Neutrophil (primary cell): ENCODE results near the gene EVPL.

Source experiments
- H3K27ac ChIP-seq: fragments of 200-600 bp; sonication (generic); 2 replicates; pipeline ENCODE4 v1.5.1; 2016; ENCODE audit warnings: mild to moderate bottlenecking, moderate library complexity
- H3K27me3 ChIP-seq: fragments of 200-600 bp; sonication (generic); 2 replicates; pipeline ENCODE4 v1.6.0; 2016; ENCODE audit warnings: mild to moderate bottlenecking
- H3K36me3 ChIP-seq: fragments of 200-600 bp; sonication (generic); 2 replicates; pipeline ENCODE4 v1.5.1; 2017
- H3K4me1 ChIP-seq, 2 experiments: fragments of 200-600 bp in 1 of 2; sonication (generic) in 1 of 2; 1 replicate in 1 of 2; 2 replicates in 1 of 2; pipeline versions ENCODE4 v1.5.1 to v1.6.1; 2013 to 2016; ENCODE audit warnings: low read depth in 1 of 2, low read length in 1 of 2, mild to moderate bottlenecking in 1 of 2, moderate library complexity in 1 of 2; ENCODE audit not compliant: control insufficient read depth in 1 of 2, insufficient read depth in 1 of 2
- H3K4me3 ChIP-seq, 2 experiments: fragments of 200-600 bp in 1 of 2; sonication (generic) in 1 of 2; 1 replicate in 1 of 2; 2 replicates in 1 of 2; pipeline ENCODE4 v1.5.1; 2013 to 2016; ENCODE audit warnings: low read depth in 1 of 2, low read length in 1 of 2, mild to moderate bottlenecking in 1 of 2, moderate library complexity in 1 of 2
- H3K9me3 ChIP-seq: fragments of 200-600 bp; sonication (generic); 2 replicates; pipeline ENCODE4 v1.5.1; 2016
- TF ChIP-seq, protein P1 (sequence below): fragments of 200-600 bp; sonication (generic); IDR thresholded peaks from 2 replicates; pipeline ENCODE4 v1.5.1; 2016; ENCODE audit warnings: antibody characterized with exemption

The EVPL gene

DNA sequence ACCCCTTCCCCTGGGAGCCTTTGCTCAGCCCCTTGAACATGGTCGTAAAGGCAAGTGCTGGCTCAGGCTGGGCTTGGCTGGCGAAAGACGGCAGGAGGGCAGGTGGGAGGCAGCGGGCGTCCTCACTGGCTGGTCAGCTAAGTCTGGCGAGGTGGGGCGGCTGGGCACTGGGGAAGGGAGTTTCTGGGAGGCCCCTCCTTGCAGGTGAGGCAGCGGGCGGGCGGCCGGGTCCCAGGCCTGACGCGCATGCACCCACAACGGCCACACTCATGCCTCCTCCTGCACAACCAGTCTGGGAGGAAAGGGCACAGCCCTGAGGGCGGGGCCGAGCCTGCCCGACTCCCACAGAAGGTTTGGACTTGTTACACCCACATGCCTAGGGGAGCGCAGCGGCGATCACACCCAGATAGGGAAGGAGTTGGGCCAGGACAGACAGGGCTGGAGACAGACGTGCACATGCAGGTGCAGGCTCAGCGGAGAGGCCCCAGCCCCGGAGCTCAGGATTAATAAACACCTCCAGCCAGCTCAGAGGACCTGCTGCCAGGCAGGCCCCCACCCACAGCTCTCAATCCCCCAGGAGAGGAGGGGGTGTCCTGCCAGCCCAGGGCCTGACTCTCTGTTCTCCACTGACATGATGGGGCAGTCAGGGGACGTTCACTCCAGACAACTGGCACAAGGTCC lies at the start of gene EVPL:
TSS of gene EVPL (minus strand) at position 148 of the 681 bp plus-strand sequence. CDS start at position 40, 108 bp downstream.
- H3K27ac ChIP-seq, result no peak within 1 kb of the TSS
- H3K27me3 ChIP-seq, result peaks cover 44% of the 10 kb centered on the region
- H3K4me1 ChIP-seq, result no peaks in the 10 kb centered on the region
- H3K4me3 ChIP-seq, result no peak within 1 kb of the TSS
- TF ChIP-seq, protein P1, sequence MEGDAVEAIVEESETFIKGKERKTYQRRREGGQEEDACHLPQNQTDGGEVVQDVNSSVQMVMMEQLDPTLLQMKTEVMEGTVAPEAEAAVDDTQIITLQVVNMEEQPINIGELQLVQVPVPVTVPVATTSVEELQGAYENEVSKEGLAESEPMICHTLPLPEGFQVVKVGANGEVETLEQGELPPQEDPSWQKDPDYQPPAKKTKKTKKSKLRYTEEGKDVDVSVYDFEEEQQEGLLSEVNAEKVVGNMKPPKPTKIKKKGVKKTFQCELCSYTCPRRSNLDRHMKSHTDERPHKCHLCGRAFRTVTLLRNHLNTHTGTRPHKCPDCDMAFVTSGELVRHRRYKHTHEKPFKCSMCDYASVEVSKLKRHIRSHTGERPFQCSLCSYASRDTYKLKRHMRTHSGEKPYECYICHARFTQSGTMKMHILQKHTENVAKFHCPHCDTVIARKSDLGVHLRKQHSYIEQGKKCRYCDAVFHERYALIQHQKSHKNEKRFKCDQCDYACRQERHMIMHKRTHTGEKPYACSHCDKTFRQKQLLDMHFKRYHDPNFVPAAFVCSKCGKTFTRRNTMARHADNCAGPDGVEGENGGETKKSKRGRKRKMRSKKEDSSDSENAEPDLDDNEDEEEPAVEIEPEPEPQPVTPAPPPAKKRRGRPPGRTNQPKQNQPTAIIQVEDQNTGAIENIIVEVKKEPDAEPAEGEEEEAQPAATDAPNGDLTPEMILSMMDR, result no peak
- H3K36me3 ChIP-seq, result no peaks in the 10 kb centered on the region
- no peaks in the 10 kb centered on the region for H3K9me3 ChIP-seq

DNA sequence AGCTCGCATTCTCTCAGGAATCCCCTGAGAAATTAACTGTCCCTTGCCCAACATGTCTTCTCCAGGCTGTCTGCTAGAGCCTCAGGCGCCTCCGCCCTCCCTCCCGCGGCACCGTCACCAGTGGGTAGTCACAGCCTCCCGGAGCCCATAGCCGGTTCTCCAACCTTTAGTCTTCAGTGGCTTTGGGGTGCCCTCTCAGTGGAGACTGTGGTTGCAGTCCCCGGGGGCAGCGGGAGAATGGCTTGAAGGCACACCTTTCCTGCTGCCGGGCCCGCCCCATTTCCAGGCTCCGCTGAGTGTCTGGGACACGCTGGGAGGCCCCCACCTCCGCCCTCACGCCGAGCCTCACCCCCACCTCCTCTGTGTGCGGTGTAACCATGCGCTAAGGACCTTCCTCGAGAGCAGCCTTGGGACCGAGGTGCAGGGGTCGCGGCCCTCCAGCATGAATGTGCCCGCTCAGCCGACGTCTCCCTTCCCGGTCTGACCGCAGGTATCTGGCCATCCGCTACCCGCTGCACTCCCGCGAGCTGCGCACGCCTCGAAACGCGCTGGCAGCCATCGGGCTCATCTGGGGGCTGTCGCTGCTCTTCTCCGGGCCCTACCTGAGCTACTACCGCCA lies 49.1 kb upstream of the EVPL start:
- Histone ChIP-seq H3K36me3 (peaks cover 1% of the 10 kb centered on the region), H3K9me3 (no peaks in the 10 kb centered on the region), H3K4me1 (peaks cover 58 to 61% of the 10 kb centered on the region in 2 experiments), H3K27ac (no peak overlapping the region), H3K4me3 (peak overlapping the region in 1 of 2 experiments; percentile 43), H3K27me3 (peaks cover 76% of the 10 kb centered on the region)
- TF ChIP-seq, protein P1, result no peak

DNA sequence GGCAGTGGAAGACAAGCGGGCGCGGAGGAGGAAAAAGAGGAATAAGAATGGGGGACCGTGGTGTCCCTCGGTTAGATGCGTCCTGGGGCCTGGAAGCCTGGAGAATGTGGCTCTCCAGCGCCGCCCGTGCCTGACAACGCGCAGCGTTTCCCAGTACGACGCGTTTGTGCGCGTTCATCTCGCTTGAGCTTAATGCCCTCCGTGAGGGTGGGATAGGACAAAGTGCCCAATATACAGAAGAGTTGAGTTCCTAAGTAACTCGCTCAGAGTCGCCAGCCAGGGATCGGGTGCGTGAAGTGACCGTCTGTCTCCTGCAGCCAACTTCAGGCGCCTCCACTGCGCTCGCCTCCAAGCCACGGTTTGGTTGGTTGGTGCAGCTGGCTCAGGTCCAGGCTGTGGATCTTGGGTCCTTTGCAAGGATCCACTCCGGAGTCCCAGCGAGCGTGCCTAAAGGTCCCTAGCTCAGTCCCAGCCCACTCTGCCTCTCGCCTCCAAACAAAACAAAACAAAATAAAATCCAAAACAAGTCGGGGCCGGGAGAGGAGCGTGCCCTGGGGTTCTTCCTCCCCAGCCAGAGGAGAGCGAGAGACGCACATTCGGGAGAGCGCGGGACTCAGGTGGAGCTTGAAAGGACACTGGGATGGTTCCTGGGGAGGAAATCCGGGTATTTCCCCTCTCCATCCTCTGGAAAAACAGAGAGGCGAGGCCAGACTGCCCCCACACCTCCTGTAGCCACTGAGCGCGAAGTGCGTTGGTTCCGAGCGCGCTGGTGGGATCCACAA lies 48.4 kb upstream of the EVPL start:
- Histone ChIP-seq H3K27ac (no peak overlapping the region), H3K36me3 (no peaks in the 10 kb centered on the region), H3K4me1 (peaks cover 58 to 65% of the 10 kb centered on the region in 2 experiments), H3K4me3 (peak overlapping the region; percentile 39 to 49), H3K9me3 (no peaks in the 10 kb centered on the region), H3K27me3 (peaks cover 73% of the 10 kb centered on the region)
- TF ChIP-seq, protein P1, result no peak

DNA sequence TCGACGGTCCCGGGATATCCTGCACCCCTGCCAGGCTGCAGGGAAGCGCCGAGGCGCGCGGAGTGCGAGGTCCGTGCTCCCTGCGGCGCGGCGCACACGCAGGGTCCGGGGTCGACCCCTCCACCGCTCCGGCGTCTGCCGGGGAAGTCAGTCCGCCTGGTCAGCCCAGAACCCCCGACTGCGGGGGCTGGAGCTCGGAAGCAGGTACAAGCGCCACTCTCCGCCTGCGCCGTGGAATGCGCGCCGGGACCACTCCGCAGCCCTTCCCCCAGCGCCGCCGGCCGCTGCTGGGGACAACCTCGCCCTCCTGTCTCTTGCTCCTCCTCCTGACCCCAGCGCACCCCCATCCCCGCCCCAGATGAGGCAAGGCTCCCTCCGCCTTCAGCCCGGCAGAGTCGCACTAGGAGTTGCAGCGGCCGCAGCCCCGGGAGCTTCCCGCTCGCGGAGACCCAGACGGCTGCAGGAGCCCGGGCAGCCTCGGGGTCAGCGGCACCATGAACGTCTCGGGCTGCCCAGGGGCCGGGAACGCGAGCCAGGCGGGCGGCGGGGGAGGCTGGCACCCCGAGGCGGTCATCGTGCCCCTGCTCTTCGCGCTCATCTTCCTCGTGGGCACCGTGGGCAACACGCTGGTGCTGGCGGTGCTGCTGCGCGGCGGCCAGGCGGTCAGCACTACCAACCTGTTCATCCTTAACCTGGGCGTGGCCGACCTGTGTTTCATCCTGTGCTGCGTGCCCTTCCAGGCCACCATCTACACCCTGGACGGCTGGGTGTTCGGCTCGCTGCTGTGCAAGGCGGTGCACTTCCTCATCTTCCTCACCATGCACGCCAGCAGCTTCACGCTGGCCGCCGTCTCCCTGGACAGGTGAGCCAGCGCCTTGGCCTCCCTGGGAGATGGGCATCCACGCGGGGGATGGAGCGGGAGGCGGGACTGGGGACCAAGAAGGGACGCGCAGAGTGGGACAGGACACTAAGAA lies 47.6 kb upstream of the EVPL start, which contains the start of gene GALR2:
TSS of gene GALR2 (plus strand) at position 392 of the 974 bp plus-strand sequence. CDS start at position 495, 103 bp downstream.
- no peaks in the 10 kb centered on the region for H3K36me3 ChIP-seq
- H3K4me3 ChIP-seq, result peak within 1 kb of the TSS; percentile 39 to 49
- H3K4me1 ChIP-seq, result peaks cover 58 to 65% of the 10 kb centered on the region in 2 experiments
- H3K9me3 ChIP-seq, result no peaks in the 10 kb centered on the region
- peaks cover 65% of the 10 kb centered on the region for H3K27me3 ChIP-seq
- TF ChIP-seq, protein P1, result no peak
- H3K27ac ChIP-seq, result peak within 1 kb of the TSS; percentile 31
